ENCODE measurements around the gene CRYBG1. TPM values are rescaled to one million over a fixed set of nuclear protein-coding genes. Genes with fewer than 3 reads are reported as not detected.

The CRYBG1 gene
- polyA plus RNA-seq, 1 donor from 2014 or later, result 0.73 TPM

- Histone ChIP-seq H3K9me3 (ENCODE audit: low read length) (no peaks in the 10 kb centered on the region), H3K79me2 (replicated peaks; ENCODE audit: insufficient read depth, low read length) (no peaks in the 10 kb centered on the region), H3K27me3 (ENCODE audit: insufficient read depth, low read depth, low read length) (no peaks in the 10 kb centered on the region), H3K4me3 (ENCODE audit: low read length) (no peak overlapping the region), H3K36me3 (ENCODE audit: insufficient read depth, low read length) (no peaks in the 10 kb centered on the region), H3K27ac (ENCODE audit: low read length) (no peak overlapping the region), H3K9me2 (ENCODE audit: insufficient read depth, low read length) (no peaks in the 10 kb centered on the region), H4K20me1 (ENCODE audit: insufficient read depth) (no peaks in the 10 kb centered on the region), H3K4me2 (ENCODE audit: low read length) (no peak overlapping the region), H3F3A (ENCODE audit: insufficient read depth, low read length, poor library complexity, severe bottlenecking) (no peaks in the 10 kb centered on the region), H2AFZ (ENCODE audit: low read depth, low read length) (no peak overlapping the region), H3K9ac (ENCODE audit: low read length) (no peak overlapping the region)
- no peak for TF ChIP-seq SMC3 (conservative IDR thresholded peaks at IDR 0.05; ENCODE audit: poor library complexity)
- no peak for TF ChIP-seq EZH2 (IDR thresholded peaks at IDR 0.05; ENCODE audit: borderline replicate concordance, insufficient read depth, low read length, poor library complexity, severe bottlenecking)
- no peak for TF ChIP-seq TAF1 (IDR thresholded peaks at IDR 0.05; ENCODE audit: low read depth)
Measured at GRCh38 chr6:106490030-106490429, 129.5 kb downstream of the CRYBG1 start.

GRCh38 chr6:106490436-106490835, 129.9 kb downstream of the CRYBG1 start:
- H3K9me2 ChIP-seq (ENCODE audit: insufficient read depth, low read length), result no peaks in the 10 kb centered on the region
- no peaks in the 10 kb centered on the region for H3K79me2 ChIP-seq (replicated peaks; ENCODE audit: insufficient read depth, low read length)
- H3F3A ChIP-seq (ENCODE audit: insufficient read depth, low read length, poor library complexity, severe bottlenecking), result no peaks in the 10 kb centered on the region
- H3K9ac ChIP-seq (ENCODE audit: low read length), result no peak overlapping the region
- H3K36me3 ChIP-seq (ENCODE audit: insufficient read depth, low read length), result no peaks in the 10 kb centered on the region
- no peaks in the 10 kb centered on the region for H3K27me3 ChIP-seq (ENCODE audit: insufficient read depth, low read depth, low read length)
- H3K4me2 ChIP-seq (ENCODE audit: low read length), result no peak overlapping the region
- H4K20me1 ChIP-seq (ENCODE audit: insufficient read depth), result no peaks in the 10 kb centered on the region
- no peak overlapping the region for H2AFZ ChIP-seq (ENCODE audit: low read depth, low read length)
- no peak overlapping the region for H3K4me3 ChIP-seq (ENCODE audit: low read length)
- no peak for TF ChIP-seq REST (IDR thresholded peaks at IDR 0.05; ENCODE audit: borderline replicate concordance)
- TF ChIP-seq POLR2AphosphoS5 (IDR thresholded peaks at IDR 0.05), result no peak
- TF ChIP-seq TAF1 (IDR thresholded peaks at IDR 0.05; ENCODE audit: low read depth), result no peak
- TF ChIP-seq CTCF (IDR thresholded peaks at IDR 0.05; ENCODE audit: poor library complexity, severe bottlenecking), result no peak
- no peak for TF ChIP-seq EP300 (conservative IDR thresholded peaks at IDR 0.05; ENCODE audit: poor library complexity, severe bottlenecking)
- no peak for TF ChIP-seq RAD21 (conservative IDR thresholded peaks at IDR 0.05)
- TF ChIP-seq SMC3 (conservative IDR thresholded peaks at IDR 0.05; ENCODE audit: poor library complexity), result no peak
- no peak for TF ChIP-seq EZH2 (IDR thresholded peaks at IDR 0.05; ENCODE audit: borderline replicate concordance, insufficient read depth, low read length, poor library complexity, severe bottlenecking)
- no peak for TF ChIP-seq MXI1 (conservative IDR thresholded peaks at IDR 0.05; ENCODE audit: poor library complexity, severe bottlenecking)
- H3K27ac ChIP-seq (ENCODE audit: low read length), result no peak overlapping the region
- H3K9me3 ChIP-seq (ENCODE audit: low read length), result no peaks in the 10 kb centered on the region

GRCh38 chr6:106490974-106491373, 130.5 kb downstream of the CRYBG1 start:
- no peaks in the 10 kb centered on the region for H4K20me1 ChIP-seq (ENCODE audit: insufficient read depth)
- H3K9me2 ChIP-seq (ENCODE audit: insufficient read depth, low read length), result no peaks in the 10 kb centered on the region
- no peaks in the 10 kb centered on the region for H3K36me3 ChIP-seq (ENCODE audit: insufficient read depth, low read length)
- H3K27me3 ChIP-seq (ENCODE audit: insufficient read depth, low read depth, low read length), result no peaks in the 10 kb centered on the region
- no peak overlapping the region for H3K9ac ChIP-seq (ENCODE audit: low read length)
- no peaks in the 10 kb centered on the region for H3K9me3 ChIP-seq (ENCODE audit: low read length)
- H3K4me2 ChIP-seq (ENCODE audit: low read length), result no peak overlapping the region
- H3K4me3 ChIP-seq (ENCODE audit: low read length), result no peak overlapping the region
- no peak overlapping the region for H3K27ac ChIP-seq (ENCODE audit: low read length)
- no peaks in the 10 kb centered on the region for H3F3A ChIP-seq (ENCODE audit: insufficient read depth, low read length, poor library complexity, severe bottlenecking)
- TF ChIP-seq SMC3 (conservative IDR thresholded peaks at IDR 0.05; ENCODE audit: poor library complexity), result no peak
- no peak for TF ChIP-seq REST (IDR thresholded peaks at IDR 0.05; ENCODE audit: borderline replicate concordance)
- no peak for TF ChIP-seq TAF1 (IDR thresholded peaks at IDR 0.05; ENCODE audit: low read depth)
- TF ChIP-seq RAD21 (conservative IDR thresholded peaks at IDR 0.05), result no peak
- TF ChIP-seq CTCF (IDR thresholded peaks at IDR 0.05; ENCODE audit: poor library complexity, severe bottlenecking), result no peak
- no peak for TF ChIP-seq EZH2 (IDR thresholded peaks at IDR 0.05; ENCODE audit: borderline replicate concordance, insufficient read depth, low read length, poor library complexity, severe bottlenecking)
- TF ChIP-seq MXI1 (conservative IDR thresholded peaks at IDR 0.05; ENCODE audit: poor library complexity, severe bottlenecking), result no peak
- no peak for TF ChIP-seq POLR2AphosphoS5 (IDR thresholded peaks at IDR 0.05)
- no peak for TF ChIP-seq EP300 (conservative IDR thresholded peaks at IDR 0.05; ENCODE audit: poor library complexity, severe bottlenecking)
- no peaks in the 10 kb centered on the region for H3K79me2 ChIP-seq (replicated peaks; ENCODE audit: insufficient read depth, low read length)
- H2AFZ ChIP-seq (ENCODE audit: low read depth, low read length), result no peak overlapping the region
